ENCODE results near the gene GCC2.

- TF ChIP-seq CTCF (IDR thresholded peaks at IDR 0.05; ENCODE audit: insufficient read depth, low read depth, low read length) (no peak), EZH2 (IDR thresholded peaks at IDR 0.05; ENCODE audit: insufficient read depth, low read length) (no peak)
These were observed 40.9 kb upstream of the GCC2 start for GRCh38 chr2:108407864-108408729.
